PC-3 (cell line): ENCODE results near the gene CPVL.

Experiments
- CTCF ChIP-seq: fragments of 300-600 bp; sonication (generic); conservative IDR thresholded peaks from 2 replicates; pipeline ENCODE4 v1.5.1; 2017; ENCODE audit warnings: antibody characterized with exemption, low read depth, mild to moderate bottlenecking, low read length
- EZH2 ChIP-seq: fragments of 300-600 bp; sonication (generic); IDR thresholded peaks from one replicate; pipeline ENCODE4 v1.6.1; 2017; ENCODE audit warnings: antibody characterized with exemption, mild to moderate bottlenecking, low read length; ENCODE audit not compliant: unreplicated experiment
- EZH2phosphoT487 ChIP-seq: fragments of 300-600 bp; sonication (generic); IDR thresholded peaks from 2 replicates; pipeline ENCODE4 v1.6.1; 2018; ENCODE audit warnings: mild to moderate bottlenecking, antibody characterized with exemption, low read length, borderline replicate concordance

- no peak for TF ChIP-seq CTCF
- no peak for TF ChIP-seq EZH2
- TF ChIP-seq EZH2phosphoT487: no peak
Measured at GRCh38 chr7:28990200-28990960, 156.0 kb downstream of the CPVL start.
